ENCODE measurements around the gene PHF2.
A peak's percentile ranks its signal among the peaks of the same experiment; 100 is the strongest.

PHF2 gene

GRCh38 chr9:93683331-93684134 lies 107.1 kb downstream of the PHF2 start:
- H3K4me3 Mint-ChIP-seq = no peak overlapping the region
- peaks cover 2% of the 10 kb centered on the region for H3K9me3 Mint-ChIP-seq
- peaks cover 2% of the 10 kb centered on the region for H3K36me3 Mint-ChIP-seq
- peaks cover 5% of the 10 kb centered on the region for H3K4me1 Mint-ChIP-seq
- DNase-seq (ENCODE audit: low spot score in 2 of 2) (peak in 1 of 2 donors; percentile 10), ATAC-seq (ENCODE audit: low read depth) (no peak)
- H3K27ac Mint-ChIP-seq = no peak overlapping the region
- peaks cover 5% of the 10 kb centered on the region for H3K27me3 Mint-ChIP-seq

GRCh38 chr9:93684161-93684765 lies 107.9 kb downstream of the PHF2 start:
- no peak for ATAC-seq (ENCODE audit: low read depth)
- peaks cover 3% of the 10 kb centered on the region for H3K36me3 Mint-ChIP-seq

GRCh38 chr9:93684806-93685543 lies 108.6 kb downstream of the PHF2 start:
- peaks cover 4% of the 10 kb centered on the region for H3K9me3 Mint-ChIP-seq
- ATAC-seq (ENCODE audit: low read depth) (no peak), DNase-seq (ENCODE audit: low spot score in 2 of 2) (no peak)
- peaks cover 5% of the 10 kb centered on the region for H3K27me3 Mint-ChIP-seq
- H3K4me3 Mint-ChIP-seq = no peak overlapping the region
- H3K4me1 Mint-ChIP-seq = peaks cover 5% of the 10 kb centered on the region
- H3K36me3 Mint-ChIP-seq = peaks cover 3% of the 10 kb centered on the region
- H3K27ac Mint-ChIP-seq = no peak overlapping the region

More at GRCh38 chr9:93684161-93684765, 107.9 kb downstream of the PHF2 start:
- Mint-ChIP-seq H3K9me3 (peaks cover 4% of the 10 kb centered on the region), H3K4me1 (peaks cover 5% of the 10 kb centered on the region), H3K4me3 (no peak overlapping the region), H3K27me3 (peaks cover 5% of the 10 kb centered on the region), H3K27ac (no peak overlapping the region)
- no peak for DNase-seq (ENCODE audit: low spot score in 2 of 2)

- ATAC-seq (ENCODE audit: low read depth) = no peak
- peak in 1 of 2 donors; percentile 7 for DNase-seq (ENCODE audit: low spot score in 2 of 2)
- H3K4me3 Mint-ChIP-seq = no peak overlapping the region
- H3K27ac Mint-ChIP-seq = no peak overlapping the region
- H3K4me1 Mint-ChIP-seq = peaks cover 5% of the 10 kb centered on the region
- H3K27me3 Mint-ChIP-seq = peaks cover 6% of the 10 kb centered on the region
- peaks cover 3% of the 10 kb centered on the region for H3K36me3 Mint-ChIP-seq
- H3K9me3 Mint-ChIP-seq = peaks cover 11% of the 10 kb centered on the region
Measured at GRCh38 chr9:93686127-93686879, 109.9 kb downstream of the PHF2 start.

- no peak for ATAC-seq (ENCODE audit: low read depth)
- peaks cover 11% of the 10 kb centered on the region for H3K9me3 Mint-ChIP-seq
- no peak overlapping the region for H3K4me3 Mint-ChIP-seq
- H3K36me3 Mint-ChIP-seq = peaks cover 3% of the 10 kb centered on the region
- no peak for DNase-seq (ENCODE audit: low spot score in 2 of 2)
- no peak overlapping the region for H3K27ac Mint-ChIP-seq
- peaks cover 3% of the 10 kb centered on the region for H3K4me1 Mint-ChIP-seq
- peaks cover 6% of the 10 kb centered on the region for H3K27me3 Mint-ChIP-seq
Measured at GRCh38 chr9:93686880-93687236, 110.5 kb downstream of the PHF2 start.

GRCh38 chr9:93690618-93691017 lies 114.2 kb downstream of the PHF2 start:
- peaks cover 3% of the 10 kb centered on the region for H3K36me3 Mint-ChIP-seq
- no peak overlapping the region for H3K4me3 Mint-ChIP-seq
- peaks cover 14% of the 10 kb centered on the region for H3K9me3 Mint-ChIP-seq
- no peaks in the 10 kb centered on the region for H3K4me1 Mint-ChIP-seq
- ATAC-seq (ENCODE audit: low read depth) = no peak
- peaks cover 6% of the 10 kb centered on the region for H3K27me3 Mint-ChIP-seq
- no peak for DNase-seq (ENCODE audit: low spot score in 2 of 2)
- H3K27ac Mint-ChIP-seq = no peak overlapping the region

- Mint-ChIP-seq H3K36me3 (peaks cover 2% of the 10 kb centered on the region), H3K9me3 (peaks cover 12% of the 10 kb centered on the region), H3K4me1 (no peaks in the 10 kb centered on the region), H3K27me3 (peaks cover 1% of the 10 kb centered on the region), H3K27ac (no peak overlapping the region), H3K4me3 (no peak overlapping the region)
- DNase-seq (ENCODE audit: low spot score in 2 of 2) = no peak
- no peak for ATAC-seq (ENCODE audit: low read depth)
Measured at GRCh38 chr9:93693129-93693528, 116.7 kb downstream of the PHF2 start.

GRCh38 chr9:93697352-93698139 lies 121.2 kb downstream of the PHF2 start:
- no peak for ATAC-seq (ENCODE audit: low read depth)
- Mint-ChIP-seq H3K36me3 (no peaks in the 10 kb centered on the region), H3K4me1 (peaks cover 3% of the 10 kb centered on the region), H3K27me3 (no peaks in the 10 kb centered on the region), H3K27ac (no peak overlapping the region), H3K4me3 (no peak overlapping the region), H3K9me3 (peaks cover 3% of the 10 kb centered on the region)
- DNase-seq (ENCODE audit: low spot score in 2 of 2) = no peak

- ATAC-seq (ENCODE audit: low read depth) = no peak
- Mint-ChIP-seq H3K27ac (no peak overlapping the region), H3K27me3 (no peaks in the 10 kb centered on the region), H3K9me3 (peaks cover 8% of the 10 kb centered on the region), H3K36me3 (no peaks in the 10 kb centered on the region), H3K4me3 (no peak overlapping the region), H3K4me1 (peaks cover 3% of the 10 kb centered on the region)
- DNase-seq (ENCODE audit: low spot score in 2 of 2) = no peak
Measured at GRCh38 chr9:93698140-93698908, 121.9 kb downstream of the PHF2 start.

- ATAC-seq (ENCODE audit: low read depth) (no peak), DNase-seq (ENCODE audit: low spot score in 2 of 2) (no peak)
- no peaks in the 10 kb centered on the region for H3K27me3 Mint-ChIP-seq
- no peaks in the 10 kb centered on the region for H3K36me3 Mint-ChIP-seq
- H3K4me1 Mint-ChIP-seq = peaks cover 3% of the 10 kb centered on the region
- H3K9me3 Mint-ChIP-seq = peaks cover 13% of the 10 kb centered on the region
- no peak overlapping the region for H3K4me3 Mint-ChIP-seq
- H3K27ac Mint-ChIP-seq = no peak overlapping the region
Measured at GRCh38 chr9:93699650-93700049, 123.3 kb downstream of the PHF2 start.

- peaks cover 3% of the 10 kb centered on the region for H3K4me1 Mint-ChIP-seq
- H3K9me3 Mint-ChIP-seq = peaks cover 15% of the 10 kb centered on the region
- no peak overlapping the region for H3K27ac Mint-ChIP-seq
- peaks cover 1% of the 10 kb centered on the region for H3K27me3 Mint-ChIP-seq
- H3K4me3 Mint-ChIP-seq = no peak overlapping the region
- DNase-seq (ENCODE audit: low spot score in 2 of 2) (no peak), ATAC-seq (ENCODE audit: low read depth) (no peak)
- H3K36me3 Mint-ChIP-seq = no peaks in the 10 kb centered on the region
Measured at GRCh38 chr9:93701494-93702218, 125.3 kb downstream of the PHF2 start.

GRCh38 chr9:93702261-93702660 lies 125.9 kb downstream of the PHF2 start:
- Mint-ChIP-seq H3K27me3 (peaks cover 1% of the 10 kb centered on the region), H3K36me3 (no peaks in the 10 kb centered on the region), H3K9me3 (peaks cover 15% of the 10 kb centered on the region), H3K4me1 (peaks cover 3% of the 10 kb centered on the region), H3K27ac (no peak overlapping the region), H3K4me3 (no peak overlapping the region)
- no peak for ATAC-seq (ENCODE audit: low read depth)
- DNase-seq (ENCODE audit: low spot score in 2 of 2) = no peak
